Measurements from ENCODE around the gene GPALPP1.

- no peak for TF ChIP-seq CTCF (IDR thresholded peaks at IDR 0.05; ENCODE audit: low read depth, low read length, poor library complexity, severe bottlenecking)
- TF ChIP-seq EZH2phosphoT487 (IDR thresholded peaks at IDR 0.05; ENCODE audit: borderline replicate concordance, low read length), result no peak
Observed at GRCh38 chr13:45046445-45046844, 57.1 kb downstream of the GPALPP1 start.

All from DOHH2 (cell line).